Stimulated activated CD4-positive, alpha-beta T cell treated with anti-CD3 and anti-CD28 coated beads, Interleukin-1b, Interleukin-23, amount 100 ng/mL, for 24 hours (primary cell): ENCODE results near the gene CNPPD1.

ENCODE experiments used
- DNase-seq, 4 experiments: peaks; one replicate each; pipeline ENCODE4 v3.0.0-alpha.2; 2020; ENCODE audit warnings: low read depth in 4 of 4, low spot score in 1 of 4

Gene CNPPD1

DNA sequence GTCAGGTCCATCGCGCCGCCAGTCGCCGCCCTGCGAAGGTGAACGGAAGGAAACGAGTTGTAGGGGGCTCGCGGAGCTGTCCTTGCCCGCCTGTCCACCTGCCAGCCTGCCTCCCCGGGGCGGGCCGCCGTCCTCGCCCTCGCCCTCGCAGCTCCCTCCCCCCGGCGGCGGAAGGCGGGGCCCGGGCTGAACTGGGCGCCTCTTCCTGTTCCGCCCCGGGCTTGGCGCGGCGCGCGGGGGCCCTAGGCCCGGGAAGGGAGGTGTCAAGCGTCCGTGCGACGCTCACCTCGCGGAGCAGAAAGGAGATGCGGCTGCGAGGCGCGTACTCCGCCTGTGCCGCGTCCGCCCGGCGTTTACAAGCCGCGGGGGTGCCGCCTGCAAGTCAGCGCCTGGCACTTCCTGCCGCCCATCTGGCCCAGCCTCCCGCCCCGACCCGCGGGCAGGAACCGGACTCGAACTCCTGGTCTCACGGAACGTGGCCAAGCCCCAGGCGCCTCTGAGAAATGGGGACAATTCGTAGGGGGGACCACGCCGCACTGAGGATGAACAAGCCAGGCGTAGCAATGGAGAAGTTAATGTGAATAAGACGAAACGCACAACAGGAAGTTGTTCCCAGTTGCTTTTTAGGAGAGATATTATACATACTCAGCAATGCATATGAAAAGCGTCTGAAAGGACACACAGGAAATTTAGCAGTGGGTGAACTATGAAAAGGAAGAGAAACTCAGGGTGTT lies at the start of gene CNPPD1:
TSS of gene CNPPD1 (minus strand) at position 108 of the 734 bp plus-strand sequence. CDS start at position 11, 97 bp downstream.
- DNase-seq: peak; percentile 67 to 84 (median 70)

DNA sequence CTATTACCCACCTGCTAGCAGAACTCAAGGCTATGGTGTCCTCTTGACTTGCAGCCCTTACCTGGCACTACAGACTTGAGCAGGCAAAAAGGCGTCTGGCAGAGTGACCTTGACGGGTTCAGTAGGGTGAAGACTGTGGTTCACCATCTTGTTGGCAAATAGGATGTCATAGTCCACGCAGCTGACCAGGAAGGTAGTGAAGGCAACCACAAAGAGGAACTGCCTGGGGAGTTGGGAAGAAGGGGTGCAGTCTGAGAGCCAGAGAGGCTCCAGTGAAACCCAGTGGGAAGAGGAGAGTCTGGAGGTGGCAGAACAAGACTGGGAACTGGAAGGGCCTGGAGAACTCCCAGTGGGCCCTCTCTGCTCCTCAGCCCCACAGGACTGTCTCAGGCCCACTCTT lies 48.6 kb upstream of the CNPPD1 start:
- no peak for DNase-seq

DNA sequence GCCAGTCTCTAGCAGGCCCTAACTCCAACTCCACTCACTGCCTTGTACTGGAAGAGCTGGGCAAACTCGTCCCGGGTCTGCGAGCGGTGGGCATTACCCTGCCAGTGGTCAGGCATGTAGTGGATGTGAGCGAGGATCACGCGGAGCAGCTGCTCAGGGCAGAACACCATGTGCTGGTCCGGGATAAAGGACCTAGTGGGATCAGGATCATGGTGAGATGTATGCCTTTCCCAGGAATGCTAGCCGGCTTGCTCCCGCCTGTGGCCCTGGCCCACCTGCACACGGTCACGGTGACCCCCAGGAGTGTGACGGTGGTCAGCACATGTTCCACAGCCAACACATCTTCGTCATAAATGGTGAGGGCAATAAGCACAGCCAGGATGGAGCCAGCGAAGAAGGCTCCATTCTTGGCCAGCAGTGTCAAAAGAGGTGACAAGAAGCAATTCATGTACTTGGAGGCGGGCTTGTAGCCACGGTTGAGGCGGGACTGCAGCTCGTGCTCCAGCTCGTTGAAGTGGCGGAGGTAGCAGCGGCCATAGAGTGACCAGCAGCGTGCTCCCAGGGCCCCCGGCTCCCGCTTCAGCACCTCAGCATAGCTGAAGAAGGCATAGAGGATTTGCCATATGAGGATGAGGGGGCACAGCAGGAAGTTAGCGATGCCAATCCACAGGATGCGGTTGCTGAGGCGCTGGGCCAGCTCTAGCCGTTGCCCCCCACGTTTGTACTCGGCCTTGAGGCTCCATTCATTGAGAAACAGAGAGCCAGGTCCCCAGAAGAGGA lies 47.3 kb upstream of the CNPPD1 start:
- no peak for DNase-seq

DNA sequence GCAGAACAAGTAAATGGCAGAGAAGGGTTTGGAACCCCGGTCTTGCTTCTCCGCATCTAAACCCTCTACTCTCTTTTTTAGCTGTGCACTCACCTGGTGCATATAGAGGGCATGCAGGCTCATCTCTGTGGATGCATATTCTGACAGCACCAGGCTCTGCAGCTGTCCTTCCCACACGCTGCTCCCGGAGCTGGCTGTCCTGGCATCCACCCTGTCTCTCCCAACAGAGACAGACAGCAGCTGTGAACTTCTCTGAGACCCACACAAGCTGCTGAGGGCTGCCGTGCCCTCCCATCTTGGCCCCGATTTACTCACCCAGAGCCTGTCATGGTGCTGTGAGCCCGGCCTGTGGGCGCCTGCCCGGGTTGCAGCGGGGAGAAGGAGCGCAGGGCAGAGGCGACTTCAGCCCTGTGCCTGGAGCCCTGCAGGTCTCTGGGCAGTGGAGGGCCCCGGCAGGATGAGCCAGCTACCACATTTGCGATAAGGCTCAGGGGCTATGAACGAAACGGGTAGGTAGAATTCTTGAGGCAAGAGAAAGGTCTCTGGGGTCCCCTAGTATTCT lies 45.3 kb upstream of the CNPPD1 start:
- DNase-seq: no peak

DNA sequence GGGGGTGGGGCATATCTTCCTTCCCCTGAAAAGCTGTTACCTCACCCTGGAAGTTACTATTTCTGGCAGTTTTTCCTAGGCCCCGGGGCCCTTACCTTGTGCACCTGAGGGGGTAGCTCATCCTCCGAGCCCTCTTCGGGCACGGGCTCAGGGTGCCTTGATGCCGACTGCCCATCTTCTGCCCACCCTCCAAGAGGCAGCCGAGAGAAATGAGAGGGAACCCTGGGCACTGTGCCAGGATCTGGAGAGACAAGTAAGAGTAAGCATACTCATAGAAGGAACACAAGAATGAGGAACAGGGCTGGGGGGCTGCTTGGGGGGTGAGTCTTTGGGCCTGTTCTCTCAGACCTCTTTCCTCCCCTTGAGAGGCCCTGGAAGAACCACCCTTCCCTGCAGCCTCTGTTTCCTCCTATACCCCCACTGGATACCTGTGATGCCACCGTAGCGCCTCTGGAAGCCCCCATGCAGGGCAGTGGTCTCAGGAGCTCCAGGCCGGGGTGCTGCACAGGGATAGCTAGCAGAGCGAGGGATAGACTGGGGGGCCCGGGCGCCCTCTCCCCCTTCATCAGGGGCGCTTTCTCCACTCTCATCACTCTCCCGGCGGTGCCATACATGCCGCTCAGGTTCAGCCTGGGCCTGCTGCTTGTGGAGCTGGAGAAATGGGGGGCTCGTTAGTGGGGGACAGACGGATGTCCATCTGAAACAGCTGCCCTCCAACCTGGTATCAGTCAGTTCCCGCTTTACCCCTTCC lies 44.1 kb upstream of the CNPPD1 start:
- no peak for DNase-seq

DNA sequence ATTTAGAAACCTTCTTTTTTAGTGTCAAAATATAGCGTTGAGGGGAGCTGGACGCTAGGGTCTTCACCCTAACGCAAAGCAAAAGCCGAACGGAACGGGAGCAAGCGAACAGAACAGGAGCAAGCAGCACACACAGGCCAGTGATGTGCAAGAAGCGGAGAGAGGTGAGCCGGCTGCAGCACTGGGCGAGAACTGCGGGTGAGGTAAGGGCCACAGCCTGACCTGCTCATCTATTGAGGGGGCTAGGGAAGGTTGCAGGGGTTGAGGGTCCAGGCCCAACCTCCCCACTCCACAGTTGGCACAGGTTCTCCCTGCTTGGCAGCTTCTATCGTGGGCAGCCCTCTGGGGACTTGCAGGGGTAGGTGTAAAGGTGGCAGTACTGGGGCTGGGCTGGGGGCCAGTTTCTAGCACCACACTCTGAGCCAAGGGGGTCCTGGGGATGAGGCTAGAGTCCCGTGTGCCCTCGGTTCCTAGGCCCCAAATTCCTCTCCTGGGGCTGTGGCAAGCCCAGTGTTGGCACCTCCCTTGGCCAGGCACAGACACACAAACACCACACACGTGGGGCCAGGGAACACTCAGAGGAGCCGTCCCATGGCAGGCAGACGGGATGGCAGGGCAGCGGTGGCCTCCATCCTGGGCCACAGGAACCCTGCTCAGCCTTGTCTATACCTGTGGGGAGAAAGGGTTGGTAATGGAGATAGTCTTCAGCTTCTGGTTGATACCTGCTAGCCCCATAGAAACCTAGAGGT lies 43.2 kb upstream of the CNPPD1 start:
- no peak for DNase-seq

GRCh38 chr2:219218732-219219701 lies 42.3 kb upstream of the CNPPD1 start, which contains the start of gene ABCB6:
ABCB6 (minus strand) TSS chr2:219218958; CDS start chr2:219218673, 285 bp downstream.
- peak; percentile 47 to 94 (median 78) for DNase-seq

DNA sequence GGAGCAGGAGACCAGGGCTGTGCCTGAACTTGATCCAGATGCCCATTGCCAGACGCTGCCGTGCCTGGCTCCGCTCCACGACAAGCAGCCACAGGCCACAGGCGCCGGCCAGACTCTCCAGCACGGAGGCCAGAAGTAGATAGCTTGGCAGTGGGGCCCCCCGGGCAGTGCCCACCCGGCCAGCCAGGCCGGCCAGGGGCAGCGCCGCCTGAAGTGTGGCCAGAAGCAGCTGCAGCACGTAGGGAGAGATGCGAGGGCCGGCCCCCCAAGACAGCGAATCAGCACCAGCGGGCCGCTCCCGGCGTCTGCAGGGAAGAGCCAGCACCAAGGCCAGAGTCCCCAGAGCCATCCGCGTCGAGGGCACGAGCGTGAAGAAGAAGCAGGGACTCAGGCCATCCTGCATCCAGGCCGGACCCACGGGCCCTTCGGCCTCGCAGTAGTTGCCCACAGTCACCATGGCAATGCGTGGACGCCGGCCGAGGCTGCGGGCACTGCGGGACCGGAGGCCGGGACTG lies 41.5 kb upstream of the CNPPD1 start:
- no peak for DNase-seq

DNA sequence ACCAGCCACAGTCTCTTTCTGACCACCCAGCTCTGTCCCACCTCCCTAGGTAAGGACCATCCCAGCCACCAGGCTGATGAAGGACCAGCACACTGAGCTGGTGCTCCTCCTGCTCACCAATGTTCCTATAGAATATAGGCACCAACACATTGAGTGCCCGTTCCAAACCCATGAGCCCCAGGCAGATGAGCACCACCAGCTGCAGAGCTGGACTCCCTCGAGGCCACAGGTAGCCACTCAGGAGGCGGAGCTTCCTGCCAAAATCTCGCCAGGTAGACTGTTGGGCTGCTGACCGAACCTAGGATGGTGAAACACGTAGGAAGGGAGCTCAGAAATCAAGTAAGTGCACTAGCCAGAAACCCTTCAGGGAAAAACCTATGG lies 39.8 kb upstream of the CNPPD1 start:
- no peak for DNase-seq

- no peak for DNase-seq
These were observed 39.3 kb upstream of the CNPPD1 start for GRCh38 chr2:219215871-219216534.

DNA sequence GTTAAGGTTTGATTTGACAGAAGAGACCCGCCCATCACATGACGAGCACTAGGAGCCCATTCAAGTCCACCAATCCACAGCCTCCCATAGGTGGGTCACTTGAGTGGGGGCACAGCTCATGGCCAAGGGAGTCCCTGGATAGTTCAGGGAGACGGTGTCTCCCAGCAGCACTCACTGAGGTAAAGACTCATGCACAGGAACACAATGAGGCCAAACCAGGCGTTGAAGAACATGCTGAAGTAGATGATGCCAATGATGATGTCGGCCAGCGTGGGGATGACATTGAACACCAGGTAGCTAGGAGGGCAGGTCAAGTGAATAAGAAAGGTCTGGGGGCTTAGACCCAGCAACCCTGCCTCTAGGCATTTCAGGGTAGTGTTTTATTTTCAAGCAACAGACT lies 38.1 kb upstream of the CNPPD1 start:
- DNase-seq: no peak

- DNase-seq: no peak
These were observed 37.4 kb upstream of the CNPPD1 start for GRCh38 chr2:219214141-219214540.

GRCh38 chr2:219213486-219214071 lies 36.9 kb upstream of the CNPPD1 start:
- no peak for DNase-seq

DNA sequence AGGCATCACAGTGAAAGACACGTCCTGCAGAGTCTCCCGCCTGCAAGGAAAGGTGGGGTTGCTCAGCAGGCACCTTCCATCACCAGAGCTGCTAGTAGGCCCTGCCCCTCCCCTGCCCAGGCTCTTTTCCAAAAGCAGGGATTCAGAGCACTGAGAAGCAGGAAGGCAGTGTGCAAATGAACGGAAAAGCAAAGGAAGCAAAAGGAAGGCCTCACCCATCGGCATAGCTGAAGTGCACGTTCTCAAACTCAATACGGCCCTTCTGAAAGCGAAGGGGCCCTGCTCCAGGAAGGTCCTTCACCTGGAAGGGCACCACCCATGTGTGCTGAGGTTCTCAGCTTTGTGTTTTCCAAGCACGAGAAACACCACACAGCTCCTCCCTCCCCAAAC lies 36.3 kb upstream of the CNPPD1 start:
- no peak for DNase-seq

- no peak for DNase-seq
These were observed 34.2 kb upstream of the CNPPD1 start for GRCh38 chr2:219210886-219211362.

- no peak for DNase-seq
These were observed 33.6 kb upstream of the CNPPD1 start for GRCh38 chr2:219210196-219210885.
